H1 (cell line): ENCODE measurements around the gene COMMD6. TPM values are rescaled to one million over a fixed set of nuclear protein-coding genes. Genes with fewer than 3 reads are reported as not detected.

Experiments
- CTCF ChIA-PET: fragments of 300-600 bp; sonication (Branson Sonifier 250); formaldehyde crosslinking; loops from one replicate; lab custom pipeline; 2021; ENCODE audit not compliant: partially characterized antibody; lab: Charles Lee
- POLR2A ChIA-PET: fragments of 300-600 bp; sonication (Branson Sonifier 250); formaldehyde crosslinking; loops from one replicate; lab custom pipeline; 2021; ENCODE audit warnings: inconsistent platforms; ENCODE audit not compliant: partially characterized antibody; lab: Charles Lee
- DNase-seq, 2 experiments: peaks; one replicate each; pipeline versions ENCODE4 v3.0.0 to v3.0.0-alpha.2; 2010 to 2022; ENCODE audit warnings: low spot score in 2 of 2, low read depth in 1 of 2, mixed read lengths in 1 of 2
- FAIRE-seq: peaks from 2 replicates; lab custom pipeline; 2011; peaks lifted over from hg19 to GRCh38; lab: Jason Lieb, UNC
- H2AFZ ChIP-seq: 2 replicates; pipeline ENCODE4 v1.8.1; 2012; ENCODE audit warnings: low read length, inconsistent platforms
- H2AK5ac ChIP-seq: 2 replicates; pipeline ENCODE4 v1.6.1; 2013; ENCODE audit warnings: low read depth, low read length
- H2BK120ac ChIP-seq: replicated peaks from 2 replicates; pipeline ENCODE3; 2013; ENCODE audit warnings: low read depth, low read length, inconsistent platforms
- H2BK12ac ChIP-seq: 2 replicates; pipeline ENCODE4 v1.6.1; 2013; ENCODE audit warnings: low read depth, low read length
- H2BK15ac ChIP-seq: 2 replicates; pipeline ENCODE4 v1.6.1; 2013; ENCODE audit warnings: low read length
- H2BK20ac ChIP-seq: 2 replicates; pipeline ENCODE4 v1.6.1; 2013; ENCODE audit warnings: low read length
- H2BK5ac ChIP-seq: 2 replicates; pipeline ENCODE4 v1.6.1; 2013; ENCODE audit warnings: low read depth, low read length
- H3K14ac ChIP-seq: 2 replicates; pipeline ENCODE4 v1.6.1; 2013; ENCODE audit warnings: inconsistent platforms; ENCODE audit not compliant: insufficient read length
- H3K18ac ChIP-seq: 2 replicates; pipeline ENCODE4 v1.6.1; 2013; ENCODE audit warnings: low read length; ENCODE audit errors: extremely low read depth
- H3K23ac ChIP-seq: 2 replicates; pipeline ENCODE4 v1.6.1; 2013; ENCODE audit warnings: inconsistent platforms; ENCODE audit not compliant: insufficient read length
- H3K23me2 ChIP-seq: 2 replicates; pipeline ENCODE4 v1.6.1; 2013; ENCODE audit warnings: low read depth, low read length
- H3K27ac ChIP-seq: 2 replicates; pipeline ENCODE4 v1.6.1; 2011; ENCODE audit warnings: low read depth, low read length, inconsistent platforms
- H3K27me3 ChIP-seq, 4 experiments: replicated peaks in 1 of 4; 1 replicate in 1 of 4; 2 replicates in 3 of 4; pipeline versions ENCODE4 v1.6.1 to v1.8.1; 2011 to 2013; ENCODE audit warnings: low read length in 3 of 4, mild to moderate bottlenecking in 3 of 4, inconsistent platforms in 2 of 4, mixed read lengths in 2 of 4, moderate library complexity in 1 of 4; ENCODE audit not compliant: control insufficient read depth in 3 of 4, insufficient read depth in 3 of 4; ENCODE audit errors: extremely low read depth in 1 of 4
- H3K36me3 ChIP-seq, 4 experiments: 2 replicates each; pipeline versions ENCODE4 v1.6.1 to v1.8.1; 2011 to 2013; ENCODE audit warnings: mild to moderate bottlenecking in 4 of 4, low read length in 3 of 4, moderate library complexity in 2 of 4, control low read depth in 1 of 4, inconsistent platforms in 1 of 4; ENCODE audit not compliant: insufficient read depth in 4 of 4, control insufficient read depth in 2 of 4
- H3K4ac ChIP-seq: replicated peaks from 2 replicates; pipeline ENCODE3; 2013; ENCODE audit warnings: low read length, low read depth, mixed read lengths, inconsistent platforms; ENCODE audit not compliant: insufficient read length
- H3K4me1 ChIP-seq, 4 experiments: replicated peaks in 1 of 4; 1 replicate in 1 of 4; 2 replicates in 3 of 4; pipeline versions ENCODE4 v1.6.1 to v1.8.1; 2011 to 2013; ENCODE audit warnings: low read length in 3 of 4, inconsistent platforms in 2 of 4, mixed read lengths in 1 of 4; ENCODE audit not compliant: insufficient read depth in 4 of 4, control insufficient read depth in 3 of 4
- H3K4me2 ChIP-seq, 2 experiments: 2 replicates each; pipeline versions ENCODE4 v1.6.1 to v1.8.1; 2011 to 2013; ENCODE audit warnings: low read depth in 2 of 2, low read length in 2 of 2, control low read depth in 1 of 2, inconsistent platforms in 1 of 2, mild to moderate bottlenecking in 1 of 2; ENCODE audit not compliant: insufficient read depth in 1 of 2
- H3K4me3 ChIP-seq, 4 experiments: fragments of 200-600, 300-600 bp in 1 of 4; sonication (generic), shearing (Covaris generic), sonication (Bioruptor Twin) in 1 of 4; 2 replicates each; pipeline versions ENCODE4 v1.5.1 to v1.8.1; 2011 to 2016; ENCODE audit warnings: low read length in 4 of 4, low read depth in 3 of 4, control low read depth in 2 of 4, inconsistent platforms in 2 of 4, mild to moderate bottlenecking in 2 of 4, mixed read lengths in 1 of 4, moderate library complexity in 1 of 4; ENCODE audit not compliant: insufficient read depth in 2 of 4; ENCODE audit errors: extremely low read depth in 1 of 4
- H3K56ac ChIP-seq: replicated peaks from 2 replicates; pipeline ENCODE3; 2013; ENCODE audit warnings: low read depth, mild to moderate bottlenecking, mixed read lengths, low read length, inconsistent platforms; ENCODE audit not compliant: insufficient read length
- H3K79me1 ChIP-seq: 2 replicates; pipeline ENCODE4 v1.6.1; 2013; ENCODE audit warnings: low read depth, low read length, control low read depth
- H3K79me2 ChIP-seq, 2 experiments: 2 replicates each; pipeline versions ENCODE4 v1.6.1 to v1.8.1; 2012 to 2013; ENCODE audit warnings: low read length in 2 of 2, mild to moderate bottlenecking in 2 of 2, inconsistent platforms in 1 of 2; ENCODE audit not compliant: insufficient read depth in 2 of 2, control insufficient read depth in 1 of 2
- H3K9ac ChIP-seq, 4 experiments: replicated peaks in 1 of 4; 1 replicate in 1 of 4; 2 replicates in 3 of 4; pipeline versions ENCODE4 v1.6.1 to v1.8.1; 2011 to 2013; ENCODE audit warnings: low read depth in 3 of 4, low read length in 3 of 4, control low read depth in 2 of 4, mild to moderate bottlenecking in 2 of 4, moderate library complexity in 2 of 4, inconsistent platforms in 1 of 4; ENCODE audit errors: extremely low read depth in 1 of 4
- H3K9me3 ChIP-seq, 2 experiments: 2 replicates each; pipeline versions ENCODE4 v1.6.1 to v1.8.1; 2012 to 2013; ENCODE audit warnings: mild to moderate bottlenecking in 2 of 2, moderate library complexity in 2 of 2, control low read depth in 1 of 2, inconsistent platforms in 1 of 2, low read depth in 1 of 2, low read length in 1 of 2, mixed read lengths in 1 of 2; ENCODE audit not compliant: insufficient read depth in 2 of 2
- H4K20me1 ChIP-seq, 2 experiments: replicated peaks in 1 of 2; 2 replicates each; pipeline versions ENCODE3 to v1.8.1; 2011 to 2013; ENCODE audit warnings: inconsistent platforms in 2 of 2, low read length in 2 of 2, mild to moderate bottlenecking in 1 of 2; ENCODE audit not compliant: insufficient read depth in 2 of 2, control insufficient read depth in 1 of 2
- H4K5ac ChIP-seq: 2 replicates; pipeline ENCODE4 v1.6.1; 2013; ENCODE audit warnings: low read length, low read depth, mixed read lengths, inconsistent platforms; ENCODE audit not compliant: insufficient read length
- H4K8ac ChIP-seq: 2 replicates; pipeline ENCODE4 v1.8.0; 2013; ENCODE audit warnings: mild to moderate bottlenecking, moderate library complexity, low read length, inconsistent platforms; ENCODE audit not compliant: insufficient read depth; ENCODE audit errors: extremely low read depth
- H4K91ac ChIP-seq: replicated peaks from 2 replicates; pipeline ENCODE3; 2013; ENCODE audit warnings: low read length, mixed read lengths, inconsistent platforms; ENCODE audit not compliant: insufficient read length
- ASH2L ChIP-seq: fragments of 200-600, 300-600 bp; sonication (generic); IDR thresholded peaks from one replicate; pipeline ENCODE4 v1.7.1; 2017; ENCODE audit warnings: low read length
- BCL11A ChIP-seq, 2 experiments: IDR thresholded peaks; one replicate each; pipeline ENCODE4 v1.6.1; 2011; ENCODE audit warnings: low read depth in 2 of 2, low read length in 2 of 2, mild to moderate bottlenecking in 2 of 2
- BRCA1 ChIP-seq: IDR thresholded peaks from 2 replicates; pipeline ENCODE4 v1.6.1; 2012; ENCODE audit warnings: low read depth, low read length, improper control_type of control experiment
- KDM1A ChIP-seq: fragments of 200-600, 300-600 bp; sonication (generic); IDR thresholded peaks from 2 replicates; pipeline ENCODE4 v1.7.1; 2016; ENCODE audit warnings: mild to moderate bottlenecking, low read length, borderline replicate concordance
- RBBP5 ChIP-seq: IDR thresholded peaks from 2 replicates; pipeline ENCODE4 v1.7.1; 2012; ENCODE audit warnings: low read depth, mild to moderate bottlenecking, inconsistent platforms, low read length, moderate library complexity, borderline replicate concordance
- WGBS, 2 experiments: shearing (Covaris generic) in 1 of 2; methylation state at CpG; one replicate each; pipeline versions ENCODE4 v1.1.6 to v1.1.7; 2013 to 2015; ENCODE audit warnings: low lambda C conversion rate in 2 of 2, mixed read lengths in 2 of 2, inconsistent platforms in 1 of 2, low coverage in 1 of 2, missing lambda C conversion rate in 1 of 2; ENCODE audit not compliant: insufficient replicate concordance in 2 of 2, insufficient coverage in 1 of 2, insufficient read length in 1 of 2; ENCODE audit errors: extremely low coverage in 1 of 2, missing lambda C conversion rate in 1 of 2; 5-methylcytosine and 5-hydroxymethylcytosine counted together
- polyA plus RNA-seq, 7 experiments: library from polyadenylated mRNA; depleted of rRNA in 3 of 7; stranded (reverse) in 5 of 7; unstranded in 2 of 7; fragments of >200 nt in 5 of 7; fragments of 200-250 nt in 2 of 7; gene quantifications; 1 replicate in 5 of 7; 2 replicates in 1 of 7; 4 replicates in 1 of 7; pipeline versions ENCODE4 v1.2.1 to v1.2.3, GENCODE V29; 2011 to 2013; ENCODE audit warnings: missing spikeins in 2 of 7, mixed read lengths in 2 of 7
- total RNA-seq: library from RNA; stranded (reverse); fragmentation: NEBNext Ultra II Directional; extraction: Animal tissue kit (Norgen Biotek cat#: 25700); gene quantifications from 2 replicates; pipeline ENCODE4 v1.2.1, GENCODE V29; 2021

The COMMD6 gene
- total and polyA plus RNA-seq, 2 of the 8 experiments (the other 6 are each of a cell fraction or from before 2014, with no cell fraction given): 53.2 to 122 TPM

- 89% methylated on average over 4 of the region's 4 CpGs; no CpG with 5 or more reads in 1 of the 2 experiments for WGBS, 2 experiments
- no peak overlapping the region for H3K23ac ChIP-seq
- no peak overlapping the region for H3K56ac ChIP-seq
- ChIA-PET POLR2A (interaction anchor here (0.8 kb wide), 1 partner anchor 167 kb away, joined by 4 read pairs; no protein-coding TSS in a partner anchor), CTCF (interaction anchor here (0.6 to 1.3 kb wide), 4 partner anchors 35 to 155 kb away, joined by 3 to 4 read pairs (median 3); no protein-coding TSS in a partner anchor)
- H3K4me2 ChIP-seq: no peak overlapping the region
- H3K23me2 ChIP-seq: peaks cover 7% of the 10 kb centered on the region
- no peaks in the 10 kb centered on the region for H3K9me3 ChIP-seq
- H3K4me3 ChIP-seq: no peak overlapping the region
- peaks cover 0 to 2% (median 0%) of the 10 kb centered on the region in 4 experiments; a peak in 1 of 8 replicates for H3K36me3 ChIP-seq
- no peak overlapping the region for H2BK12ac ChIP-seq
- no peaks in the 10 kb centered on the region for H3K79me1 ChIP-seq
- no peak overlapping the region for H4K5ac ChIP-seq
- no peak overlapping the region for H3K27ac ChIP-seq
- H2BK15ac ChIP-seq: no peak overlapping the region
- H4K20me1 ChIP-seq: peaks cover 2 to 6% of the 10 kb centered on the region in 2 experiments
- H2BK20ac ChIP-seq: no peak overlapping the region
- no peak overlapping the region for H4K91ac ChIP-seq
- H3K14ac ChIP-seq: no peak overlapping the region
- FAIRE-seq (no peak), DNase-seq (no peak)
- H3K27me3 ChIP-seq: no peaks in the 10 kb centered on the region
- no peak overlapping the region for H2AFZ ChIP-seq
- H3K4me1 ChIP-seq: peaks cover 0 to 4% (median 0%) of the 10 kb centered on the region in 4 experiments; a peak in 2 of 7 replicates
- H2BK5ac ChIP-seq: no peak overlapping the region
- no peak overlapping the region for H2AK5ac ChIP-seq
- H3K4ac ChIP-seq: no peak overlapping the region
- no peak overlapping the region for H4K8ac ChIP-seq
- H3K9ac ChIP-seq: no peak overlapping the region
- H3K79me2 ChIP-seq: peaks cover 0 to 56% of the 10 kb centered on the region in 2 experiments; a peak in 3 of 4 replicates
- TF ChIP-seq KDM1A (no peak), BRCA1 (no peak), RBBP5 (no peak), ASH2L (no peak), BCL11A (IDR thresholded peaks at IDR 0.05; ENCODE audit: low read depth in 2 of 2, low read length in 2 of 2) (no peak)
- TF ChIP-seq, all 59 proteins: peak for 0
- Histone ChIP-seq H2BK120ac (no peak overlapping the region), H3K18ac (no peak overlapping the region)
Observed at GRCh38 chr13:75478659-75479058, 59.0 kb downstream of the COMMD6 start.
